Stimulated activated CD4-positive, alpha-beta T cell treated with anti-CD3 and anti-CD28 coated beads, TNF-alpha, amount 100 ng/mL, for 24 hours (primary cell): ENCODE data around the gene OR51B5.
"Not testable (repeated sequence)": the region's sequence is repeated elsewhere in the genome, so short reads cannot be mapped to it uniquely, and the experiment has no call there.

Experiments
- DNase-seq, 3 experiments: peaks; one replicate each; pipeline ENCODE4 v3.0.0-alpha.2; 2020; ENCODE audit warnings: low read depth in 3 of 3

The OR51B5 gene

GRCh38 chr11:5335170-5335569 is 8.2 kb downstream of the OR51B5 start:
- DNase-seq, result no peak

DNA sequence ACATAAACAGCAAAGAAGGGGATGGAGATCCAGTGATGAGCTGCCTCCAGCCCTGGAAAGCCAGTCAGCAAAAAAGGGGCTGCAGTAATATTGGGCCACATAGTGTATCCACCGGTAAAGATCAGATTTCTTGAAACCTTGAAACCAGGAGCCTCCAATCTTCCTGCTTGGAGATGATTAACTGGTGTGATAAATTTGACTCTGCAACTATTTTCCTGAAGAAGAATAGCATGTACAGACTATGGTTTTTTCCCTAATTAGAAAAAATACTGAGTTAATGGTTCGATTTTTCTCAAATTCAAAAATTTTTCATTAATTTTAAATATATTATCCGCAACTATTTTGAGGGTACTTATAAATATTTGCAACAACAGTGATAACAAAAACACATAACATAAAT is 19.1 kb downstream of the OR51B5 start, which contains the start of gene OR51B2:
Gene OR51B2 (minus strand): TSS at position 101 of the 400 bp plus-strand sequence. CDS start 0 bp downstream, at position 101.
- no peak for DNase-seq

- no peak for DNase-seq
Observed at GRCh38 chr11:5317292-5317691, 26.0 kb downstream of the OR51B5 start.

DNA sequence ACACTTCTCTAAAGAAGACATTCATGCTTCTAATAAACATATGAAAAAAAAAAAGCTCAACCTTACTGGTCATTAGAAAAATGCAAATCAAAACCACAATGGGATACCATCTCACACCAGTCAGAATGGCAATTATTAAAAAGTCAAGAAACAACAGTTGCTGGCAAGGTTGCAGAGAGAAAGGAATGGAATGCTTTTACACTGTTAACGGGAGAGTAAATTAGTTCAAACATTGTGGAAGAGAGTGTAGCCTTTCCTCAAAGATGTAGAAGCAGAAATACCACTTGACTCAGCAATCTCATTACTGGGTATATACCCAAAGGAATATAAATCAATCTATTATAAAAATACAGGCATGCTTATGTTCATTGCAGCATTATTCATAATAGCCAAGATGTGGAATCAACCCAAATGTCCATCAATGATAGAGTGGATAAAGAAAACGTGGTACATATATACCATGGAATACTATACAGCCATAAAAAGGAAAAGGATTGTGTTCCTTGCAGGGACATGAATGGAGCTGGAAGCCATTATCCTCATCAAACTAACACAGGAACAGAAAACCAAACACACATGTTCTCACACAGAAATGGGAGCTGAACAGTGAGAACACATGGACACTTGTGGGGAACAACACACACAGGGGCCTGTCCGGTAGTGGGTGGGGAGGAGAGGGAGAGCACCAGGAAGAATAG is 29.8 kb downstream of the OR51B5 start:
- DNase-seq, result not testable (repeated sequence)

DNA sequence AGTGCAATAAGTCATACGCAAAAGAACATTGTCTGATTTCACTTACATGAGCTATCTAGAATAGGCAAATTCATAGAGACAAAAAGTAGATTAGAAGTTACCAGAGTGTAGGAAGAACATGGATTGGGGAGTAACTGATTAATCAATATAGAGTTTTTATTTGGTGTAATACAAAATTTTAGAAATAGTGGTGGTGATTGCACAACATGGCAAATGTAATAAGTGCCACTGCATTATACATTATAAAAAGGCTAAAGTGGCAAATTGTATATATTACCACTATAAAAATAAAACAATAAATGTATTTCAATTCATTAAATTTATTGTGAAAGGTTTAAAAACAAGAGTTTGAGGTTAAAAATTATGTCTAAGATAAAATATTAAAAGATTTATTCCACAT is 32.9 kb downstream of the OR51B5 start:
- DNase-seq, result no peak

DNA sequence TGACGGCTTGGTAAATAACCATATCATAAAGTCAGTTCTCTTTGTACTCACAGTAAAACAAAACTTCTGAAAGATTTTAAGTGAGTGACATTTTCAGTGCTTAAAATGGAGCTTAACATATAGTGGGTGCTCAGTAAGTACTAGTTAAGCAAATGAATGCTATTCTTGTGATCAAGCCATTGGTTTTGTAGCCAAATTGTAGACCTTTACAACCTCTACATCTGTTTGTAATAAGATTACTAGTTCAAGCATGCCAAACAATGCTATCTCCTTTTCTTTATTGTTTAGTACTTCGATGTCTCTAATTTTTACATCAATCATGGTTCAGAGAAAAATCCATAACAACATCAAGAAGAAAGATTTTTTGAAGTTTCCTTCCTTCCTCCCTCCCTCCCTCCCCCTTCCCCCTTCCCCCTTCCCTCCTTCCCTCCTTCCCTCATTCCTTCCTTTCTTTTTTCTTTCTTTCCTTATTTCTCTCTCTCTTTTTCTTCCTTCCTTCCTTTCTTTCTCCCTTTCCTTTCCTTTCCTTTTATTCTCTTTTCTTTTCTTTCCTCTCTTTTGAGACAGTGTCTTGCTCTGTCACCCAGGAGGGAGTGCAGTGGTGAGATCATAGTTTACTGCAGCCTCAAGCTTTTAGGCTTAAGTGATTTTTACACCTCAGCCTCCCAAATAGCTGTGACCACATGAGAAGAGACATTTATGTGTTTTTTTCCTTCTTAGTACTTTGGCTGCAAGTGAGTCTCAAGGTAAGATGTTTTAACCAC is 35.9 kb downstream of the OR51B5 start:
- no peak for DNase-seq

DNA sequence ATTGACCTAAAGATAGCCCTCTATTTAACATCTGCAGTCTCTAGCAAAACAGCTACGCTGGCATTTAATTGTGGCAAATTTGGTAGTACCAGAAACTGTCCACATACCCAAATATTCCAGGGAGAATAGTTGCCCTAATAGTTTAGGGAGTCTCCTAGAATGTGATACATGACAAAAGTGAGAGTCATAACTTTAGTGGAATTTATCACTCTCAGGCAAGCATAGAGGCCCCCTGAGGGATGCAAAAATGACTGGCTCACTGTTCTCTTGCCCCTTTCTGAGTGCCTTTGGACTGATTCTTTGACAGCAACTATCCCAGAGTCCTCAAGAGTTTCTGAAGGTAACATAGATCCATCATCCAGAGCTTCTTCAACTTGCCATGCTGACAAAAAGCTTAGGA is 39.3 kb downstream of the OR51B5 start:
- no peak for DNase-seq

DNA sequence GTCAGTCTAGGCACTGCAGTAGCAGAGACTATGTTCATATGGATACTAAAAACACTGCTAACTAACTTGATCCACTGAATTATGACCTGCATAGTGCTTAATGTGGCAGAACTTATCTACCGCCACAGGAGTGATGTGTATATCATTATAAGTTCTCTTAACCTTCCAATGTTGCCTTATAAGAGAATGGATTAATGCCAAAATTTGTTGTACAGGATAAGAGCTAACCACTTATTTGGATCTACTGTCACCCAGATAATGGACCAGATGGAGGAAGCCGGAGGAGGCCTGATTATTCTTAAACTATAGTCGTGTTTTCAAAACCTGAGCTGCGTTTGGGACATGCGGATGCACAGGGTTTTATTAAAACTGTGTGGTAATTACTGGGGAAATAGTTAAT is 39.7 kb downstream of the OR51B5 start:
- no peak for DNase-seq

DNA sequence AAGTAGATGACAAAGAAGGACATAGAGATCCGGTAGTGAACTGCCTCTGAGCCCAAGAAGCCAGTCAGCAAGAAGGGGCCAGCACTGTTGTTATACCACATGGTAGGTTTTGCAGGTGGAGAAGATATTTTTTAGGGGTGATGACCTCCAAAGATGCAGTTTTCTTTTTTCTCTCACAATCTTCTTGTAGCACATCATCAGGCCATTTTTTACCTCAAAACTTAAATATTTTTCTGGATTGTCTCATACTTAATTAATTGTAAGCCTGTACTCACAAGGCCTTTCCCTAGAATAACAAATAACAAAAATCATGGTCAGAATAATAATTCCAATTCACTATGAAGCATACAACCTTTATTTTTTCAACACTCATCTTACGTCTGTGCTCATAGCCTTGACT is 41.5 kb downstream of the OR51B5 start, which contains the start of gene OR51B4:
Gene OR51B4 (minus strand): TSS at position 101 of the 400 bp plus-strand sequence. CDS start 0 bp downstream, at position 101.
- no peak for DNase-seq

GRCh38 chr11:5300251-5300650 is 43.1 kb downstream of the OR51B5 start:
- DNase-seq, result no peak

- no peak for DNase-seq
Observed at GRCh38 chr11:5298451-5298850, 44.9 kb downstream of the OR51B5 start.

- no peak for DNase-seq
Observed at GRCh38 chr11:5297721-5298323, 45.5 kb downstream of the OR51B5 start.

DNA sequence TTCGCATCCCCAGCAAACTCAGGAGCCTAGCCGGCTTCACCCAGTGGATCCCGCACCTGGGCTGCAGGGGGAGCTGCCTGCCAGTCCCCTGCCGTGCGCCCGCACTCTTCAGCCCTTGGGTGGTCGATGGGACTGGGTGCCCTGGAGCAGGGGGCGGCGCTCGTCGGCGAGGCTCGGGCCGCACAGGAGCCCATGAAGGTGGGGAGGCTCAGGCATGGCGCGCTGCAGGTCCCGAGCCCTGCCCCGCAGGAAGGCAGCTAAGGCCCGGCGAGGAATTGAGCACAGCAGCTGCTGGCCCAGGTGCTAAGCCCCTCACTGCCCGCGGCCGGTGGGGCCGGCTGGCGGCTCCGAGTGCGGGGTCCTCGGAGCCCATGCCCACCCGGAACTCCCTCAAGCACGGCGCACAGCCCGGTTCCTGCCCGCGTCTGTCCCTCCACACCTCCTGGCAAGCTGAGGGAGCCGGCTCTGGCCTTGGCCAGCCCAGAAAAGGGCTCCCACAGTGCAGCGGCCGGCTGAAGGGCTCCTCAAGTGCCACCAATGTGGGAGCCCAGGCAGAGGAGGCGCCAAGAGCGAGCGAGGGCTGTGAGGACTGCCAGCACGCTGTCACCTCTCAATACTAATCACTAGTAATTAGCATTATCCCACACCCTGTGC is 48.9 kb downstream of the OR51B5 start:
- not testable (repeated sequence) for DNase-seq

GRCh38 chr11:5293028-5293427 is 50.3 kb downstream of the OR51B5 start:
- DNase-seq, result no peak
